ENCODE measurements around the gene SGSM2.

- TF ChIP-seq CTCF (IDR thresholded peaks at IDR 0.05 in 8 of 11, conservative IDR thresholded peaks at IDR 0.05 in 3 of 11) (no peak), POLR2AphosphoS5 (IDR thresholded peaks at IDR 0.05) (no peak), POLR2A (IDR thresholded peaks at IDR 0.05) (no peak)
Measured at GRCh38 chr17:2346475-2346874, 9.2 kb downstream of the SGSM2 start.
